ENCODE data around the gene CKMT2. TPM values are rescaled to one million over a fixed set of nuclear protein-coding genes. Genes with fewer than 3 reads are reported as not detected.

The CKMT2 gene
- total RNA-seq, 1 experiment from 2014 or later, result not detected

DNA sequence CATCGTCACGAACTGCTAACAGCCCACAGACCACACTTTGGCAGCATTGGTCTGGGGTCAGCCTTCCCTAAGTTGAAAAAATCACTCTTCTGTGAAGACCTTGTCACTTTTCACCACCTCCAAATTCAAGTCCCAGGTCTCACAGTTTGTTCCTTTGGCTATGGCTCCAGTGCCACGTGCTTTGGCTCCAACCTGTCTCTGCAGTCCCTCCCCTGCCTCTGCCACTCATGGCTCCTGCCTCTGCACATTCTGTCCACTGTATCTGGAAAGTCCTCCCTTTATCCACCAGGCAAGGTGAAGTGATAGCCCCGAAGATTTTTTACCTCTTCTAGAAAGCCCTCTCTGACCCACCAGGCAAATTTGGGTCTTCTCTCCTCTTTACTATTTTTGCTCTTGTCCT, 5.3 kb downstream of the CKMT2 start:
- no peak for TF ChIP-seq CTCF (IDR thresholded peaks at IDR 0.05; ENCODE audit: insufficient read depth in 1 of 2, low read depth in 1 of 2, low read length in 1 of 2, severe bottlenecking in 1 of 2, unreplicated experiment in 1 of 2)
- ChIA-PET CTCF (no interaction called here), POLR2A (no interaction called here)
- H3K27ac Mint-ChIP-seq (ENCODE audit: unreplicated experiment), result no peak overlapping the region
- H3K27me3 Mint-ChIP-seq (ENCODE audit: insufficient read depth, unreplicated experiment), result no peaks in the 10 kb centered on the region
- peaks cover 3% of the 10 kb centered on the region; the same call in 1 of the 2 replicates for H3K36me3 ChIP-seq (ENCODE audit: control insufficient read depth, insufficient read depth, low read length)
- H3K9me3 ChIP-seq, result no peaks in the 10 kb centered on the region
- H3K27me3 ChIP-seq (replicated peaks; ENCODE audit: control insufficient read depth, insufficient read depth, low read length), result no peaks in the 10 kb centered on the region
- H3K4me3 Mint-ChIP-seq (ENCODE audit: unreplicated experiment), result no peak overlapping the region
- BruUV-seq (replicated peaks), result no TSS peak
- DNase-seq, result no peak
- intact Hi-C loops (cut with micrococcal nuclease; ENCODE audit: unreplicated experiment), result no loop called here
- H3K4me1 ChIP-seq, result no peaks in the 10 kb centered on the region
- peaks cover 7% of the 10 kb centered on the region for H3K4me1 Mint-ChIP-seq (ENCODE audit: low read depth, unreplicated experiment)
- no peak overlapping the region for H3K4me3 ChIP-seq (ENCODE audit: low read depth, low read length)
- no peaks in the 10 kb centered on the region for H3K9me3 Mint-ChIP-seq (ENCODE audit: unreplicated experiment)
- peaks cover 10% of the 10 kb centered on the region for H3K36me3 Mint-ChIP-seq (ENCODE audit: insufficient read depth, unreplicated experiment)

DNA sequence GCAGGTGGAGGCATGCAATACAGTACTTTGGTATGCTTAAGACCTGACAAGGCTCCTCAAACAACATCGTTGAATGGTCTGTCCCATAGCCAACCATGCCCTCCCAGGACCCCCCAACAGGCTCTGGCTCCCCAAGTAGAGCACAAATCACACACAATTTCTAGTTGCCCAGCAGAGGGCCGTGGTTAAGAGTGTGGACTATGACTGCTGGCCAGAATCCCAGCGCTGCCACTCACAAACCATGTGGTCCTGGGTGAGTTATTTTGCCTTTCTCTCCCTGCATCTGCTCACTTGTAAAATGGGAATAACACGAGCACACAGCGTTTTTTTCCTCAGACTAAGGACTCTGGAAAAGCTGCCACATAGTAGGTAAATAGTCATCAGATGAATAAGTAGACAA, 6.5 kb downstream of the CKMT2 start:
- Mint-ChIP-seq H3K36me3 (ENCODE audit: insufficient read depth, unreplicated experiment) (peaks cover 10% of the 10 kb centered on the region), H3K4me3 (ENCODE audit: unreplicated experiment) (no peak overlapping the region), H3K27ac (ENCODE audit: unreplicated experiment) (no peak overlapping the region), H3K9me3 (ENCODE audit: unreplicated experiment) (no peaks in the 10 kb centered on the region), H3K27me3 (ENCODE audit: insufficient read depth, unreplicated experiment) (no peaks in the 10 kb centered on the region), H3K4me1 (ENCODE audit: low read depth, unreplicated experiment) (peaks cover 7% of the 10 kb centered on the region)
- CTCF ChIA-PET, result no interaction called here
- Histone ChIP-seq H3K36me3 (ENCODE audit: control insufficient read depth, insufficient read depth, low read length) (peaks cover 3% of the 10 kb centered on the region; the same call in 1 of the 2 replicates), H3K4me3 (ENCODE audit: low read depth, low read length) (no peak overlapping the region), H3K27me3 (replicated peaks; ENCODE audit: control insufficient read depth, insufficient read depth, low read length) (no peaks in the 10 kb centered on the region), H3K4me1 (peaks cover 5% of the 10 kb centered on the region; the same call in 1 of the 2 replicates), H3K9me3 (no peaks in the 10 kb centered on the region)
- intact Hi-C loops (cut with micrococcal nuclease; ENCODE audit: unreplicated experiment), result no loop called here
- TF ChIP-seq CTCF (IDR thresholded peaks at IDR 0.05; ENCODE audit: insufficient read depth in 1 of 2, low read depth in 1 of 2, low read length in 1 of 2, severe bottlenecking in 1 of 2, unreplicated experiment in 1 of 2), result no peak
- no TSS peak for BruUV-seq (replicated peaks)
- no peak for DNase-seq
- POLR2A ChIA-PET, result no interaction called here

DNA sequence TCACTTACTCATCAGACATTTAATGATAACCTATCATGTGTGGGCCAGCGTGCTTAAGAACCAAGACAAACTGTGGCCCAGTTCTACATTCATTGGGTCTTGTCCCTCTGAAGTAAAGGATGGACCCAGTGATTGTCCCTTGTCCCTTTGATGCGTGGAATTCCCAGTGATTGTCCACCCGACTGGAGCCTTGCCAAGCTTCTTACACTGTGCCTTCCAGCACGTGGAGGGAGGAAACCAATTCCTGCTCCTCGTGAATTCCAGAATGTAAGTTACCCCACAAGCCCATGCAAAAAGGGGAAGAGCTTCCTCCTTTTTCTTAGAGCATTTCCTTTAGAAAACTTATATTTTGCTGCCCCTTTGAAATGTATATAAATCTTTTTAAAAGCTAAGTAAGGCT, 7.9 kb downstream of the CKMT2 start:
- intact Hi-C loops (cut with micrococcal nuclease; ENCODE audit: unreplicated experiment), result no loop called here
- no peak for TF ChIP-seq CTCF (IDR thresholded peaks at IDR 0.05; ENCODE audit: insufficient read depth in 1 of 2, low read depth in 1 of 2, low read length in 1 of 2, severe bottlenecking in 1 of 2, unreplicated experiment in 1 of 2)
- H3K27me3 Mint-ChIP-seq (ENCODE audit: insufficient read depth, unreplicated experiment), result no peaks in the 10 kb centered on the region
- no TSS peak for BruUV-seq (replicated peaks)
- H3K36me3 Mint-ChIP-seq (ENCODE audit: insufficient read depth, unreplicated experiment), result peaks cover 15% of the 10 kb centered on the region
- Histone ChIP-seq H3K4me1 (peaks cover 19% of the 10 kb centered on the region), H3K27me3 (replicated peaks; ENCODE audit: control insufficient read depth, insufficient read depth, low read length) (no peaks in the 10 kb centered on the region), H3K36me3 (ENCODE audit: control insufficient read depth, insufficient read depth, low read length) (peaks cover 3% of the 10 kb centered on the region; the same call in 1 of the 2 replicates), H3K9me3 (no peaks in the 10 kb centered on the region), H3K4me3 (ENCODE audit: low read depth, low read length) (no peak overlapping the region)
- DNase-seq, result no peak
- CTCF ChIA-PET, result no interaction called here
- H3K4me3 Mint-ChIP-seq (ENCODE audit: unreplicated experiment), result no peak overlapping the region
- POLR2A ChIA-PET, result no interaction called here
- H3K27ac Mint-ChIP-seq (ENCODE audit: unreplicated experiment), result no peak overlapping the region
- H3K4me1 Mint-ChIP-seq (ENCODE audit: low read depth, unreplicated experiment), result peaks cover 18% of the 10 kb centered on the region
- no peaks in the 10 kb centered on the region for H3K9me3 Mint-ChIP-seq (ENCODE audit: unreplicated experiment)

Data from Caco-2 (cell line).